ENCODE data around the gene MAP3K6.

- TF ChIP-seq, protein P1, sequence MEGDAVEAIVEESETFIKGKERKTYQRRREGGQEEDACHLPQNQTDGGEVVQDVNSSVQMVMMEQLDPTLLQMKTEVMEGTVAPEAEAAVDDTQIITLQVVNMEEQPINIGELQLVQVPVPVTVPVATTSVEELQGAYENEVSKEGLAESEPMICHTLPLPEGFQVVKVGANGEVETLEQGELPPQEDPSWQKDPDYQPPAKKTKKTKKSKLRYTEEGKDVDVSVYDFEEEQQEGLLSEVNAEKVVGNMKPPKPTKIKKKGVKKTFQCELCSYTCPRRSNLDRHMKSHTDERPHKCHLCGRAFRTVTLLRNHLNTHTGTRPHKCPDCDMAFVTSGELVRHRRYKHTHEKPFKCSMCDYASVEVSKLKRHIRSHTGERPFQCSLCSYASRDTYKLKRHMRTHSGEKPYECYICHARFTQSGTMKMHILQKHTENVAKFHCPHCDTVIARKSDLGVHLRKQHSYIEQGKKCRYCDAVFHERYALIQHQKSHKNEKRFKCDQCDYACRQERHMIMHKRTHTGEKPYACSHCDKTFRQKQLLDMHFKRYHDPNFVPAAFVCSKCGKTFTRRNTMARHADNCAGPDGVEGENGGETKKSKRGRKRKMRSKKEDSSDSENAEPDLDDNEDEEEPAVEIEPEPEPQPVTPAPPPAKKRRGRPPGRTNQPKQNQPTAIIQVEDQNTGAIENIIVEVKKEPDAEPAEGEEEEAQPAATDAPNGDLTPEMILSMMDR (IDR thresholded peaks at IDR 0.05) = no peak
- TF ChIP-seq POLR2A (IDR thresholded peaks at IDR 0.05) = no peak
Measured at GRCh38 chr1:27377760-27378495, 11.2 kb upstream of the MAP3K6 start.

All from lower leg skin (tissue), 3 donors.